ENCODE results near the gene SLC37A4. TPM values are rescaled to one million over a fixed set of nuclear protein-coding genes. Genes with fewer than 3 reads are reported as not detected.

SLC37A4 gene
- total and polyA plus RNA-seq, 2 of the 8 experiments (the other 6 are each of a cell fraction or from before 2014, with no cell fraction given) = 35.1 to 91.9 TPM

GRCh38 chr11:118980191-118980881 is 50.3 kb downstream of the SLC37A4 start:
- Histone ChIP-seq H3K18ac (ENCODE audit: extremely low read depth, low read length) (peak overlapping the region; percentile 60; the same call in 1 of the 2 replicates), H3K14ac (ENCODE audit: insufficient read length) (no peak overlapping the region), H2BK15ac (ENCODE audit: low read length) (peak overlapping the region; percentile 99), H3K79me1 (ENCODE audit: low read depth, low read length) (no peaks in the 10 kb centered on the region), H3K9me3 (ENCODE audit: insufficient read depth in 2 of 2, low read depth in 1 of 2, low read length in 1 of 2) (no peaks in the 10 kb centered on the region), H3K36me3 (ENCODE audit: control insufficient read depth in 2 of 4, insufficient read depth in 4 of 4, low read length in 3 of 4) (no peaks in the 10 kb centered on the region), H3K79me2 (ENCODE audit: control insufficient read depth in 1 of 2, insufficient read depth in 2 of 2, low read length in 2 of 2) (no peaks in the 10 kb centered on the region), H2BK5ac (ENCODE audit: low read depth, low read length) (peak overlapping the region; percentile 62; the same call in 1 of the 2 replicates), H2AFZ (ENCODE audit: low read length) (peak overlapping the region; percentile 51; the same call in 1 of the 2 replicates), H3K4me1 (replicated peaks in 1 of 4; ENCODE audit: control insufficient read depth in 3 of 4, insufficient read depth in 4 of 4, low read length in 3 of 4) (peaks cover 0 to 18% (median 10%) of the 10 kb centered on the region in 4 experiments; a peak in 5 of 7 replicates), H3K9ac (replicated peaks in 1 of 4; ENCODE audit: extremely low read depth in 1 of 4, low read depth in 3 of 4, low read length in 3 of 4) (no peak overlapping the region), H3K23me2 (ENCODE audit: low read depth, low read length) (no peaks in the 10 kb centered on the region; the same call in 1 of the 2 replicates), H4K20me1 (replicated peaks in 1 of 2; ENCODE audit: control insufficient read depth in 1 of 2, insufficient read depth in 2 of 2, low read length in 2 of 2) (no peaks in the 10 kb centered on the region), H3K56ac (replicated peaks; ENCODE audit: insufficient read length, low read depth, low read length) (no peak overlapping the region), H2AK5ac (ENCODE audit: low read depth, low read length) (peak overlapping the region; percentile 4; the same call in 1 of the 2 replicates), H4K5ac (ENCODE audit: insufficient read length, low read depth, low read length) (no peak overlapping the region), H3K23ac (ENCODE audit: insufficient read length) (no peak overlapping the region), H3K4me3 (ENCODE audit: extremely low read depth in 1 of 4, insufficient read depth in 2 of 4, low read depth in 3 of 4, low read length in 4 of 4) (peak overlapping the region in 1 of 4 experiments; percentile 1; a peak in 1 of 8 replicates), H3K27me3 (replicated peaks in 1 of 4; ENCODE audit: control insufficient read depth in 3 of 4, extremely low read depth in 1 of 4, insufficient read depth in 3 of 4, low read length in 3 of 4) (peaks cover 0 to 5% (median 0%) of the 10 kb centered on the region in 4 experiments; a peak in 1 of 7 replicates), H3K4me2 (ENCODE audit: insufficient read depth in 1 of 2, low read depth in 2 of 2, low read length in 2 of 2) (peak overlapping the region; percentile 35 to 37), H2BK20ac (ENCODE audit: low read length) (peak overlapping the region; percentile 52), H2BK120ac (replicated peaks; ENCODE audit: low read depth, low read length) (no peak overlapping the region), H2BK12ac (ENCODE audit: low read depth, low read length) (peak overlapping the region; percentile 97), H4K8ac (ENCODE audit: extremely low read depth, insufficient read depth, low read length) (no peak overlapping the region), H4K91ac (replicated peaks; ENCODE audit: insufficient read length, low read length) (no peak overlapping the region), H3K4ac (replicated peaks; ENCODE audit: insufficient read length, low read depth, low read length) (no peak overlapping the region), H3K27ac (ENCODE audit: low read depth, low read length) (no peak overlapping the region)
- peak in 1 of 2 experiments; percentile 59 for DNase-seq (ENCODE audit: low read depth in 1 of 2, low spot score in 2 of 2)
- FAIRE-seq = no peak
- ChIA-PET POLR2A (ENCODE audit: partially characterized antibody) (interaction anchor here (1.0 to 1.8 kb wide), 5 partner anchors 9 to 51 kb away, joined by 3 to 5 read pairs (median 3); partner anchors contain the start of gene SLC37A4), CTCF (ENCODE audit: partially characterized antibody) (interaction anchor here (0.9 to 1.2 kb wide), 3 partner anchors 9 to 384 kb away, joined by 3 to 5 read pairs (median 4); no protein-coding TSS in a partner anchor)
- WGBS, 2 experiments (ENCODE audit: extremely low coverage in 1 of 2, insufficient coverage in 1 of 2, insufficient read length in 1 of 2, insufficient replicate concordance in 2 of 2, low coverage in 1 of 2, low lambda C conversion rate in 2 of 2, missing lambda C conversion rate in 1 of 2) = 42% methylated on average over 21 of the region's 21 CpGs; no CpG with 5 or more reads in 1 of the 2 experiments
- no peak for TF ChIP-seq MAFK (IDR thresholded peaks at IDR 0.05; ENCODE audit: low read depth, low read length)
- no peak for TF ChIP-seq TAF7 (optimal IDR thresholded peaks at IDR 0.05; ENCODE audit: borderline replicate concordance, low read depth, low read length)
- peak; percentile 32; the same call in 1 of the 2 replicates for TF ChIP-seq E2F6 (IDR thresholded peaks at IDR 0.05)
- no peak for TF ChIP-seq NRF1 (IDR thresholded peaks at IDR 0.05; ENCODE audit: low read depth, low read length)
- TF ChIP-seq USF2 (IDR thresholded peaks at IDR 0.05; ENCODE audit: low read length) = peak; percentile 29; the same call in 1 of the 2 replicates
- TF ChIP-seq BACH1 (IDR thresholded peaks at IDR 0.05; ENCODE audit: low read length) = no peak
- peak; percentile 81 for TF ChIP-seq MAX (IDR thresholded peaks at IDR 0.05)
- TF ChIP-seq CEBPB (IDR thresholded peaks at IDR 0.05; ENCODE audit: low read depth, low read length) = no peak
